ENCODE results near the gene PCBP3.

The PCBP3 gene

DNA sequence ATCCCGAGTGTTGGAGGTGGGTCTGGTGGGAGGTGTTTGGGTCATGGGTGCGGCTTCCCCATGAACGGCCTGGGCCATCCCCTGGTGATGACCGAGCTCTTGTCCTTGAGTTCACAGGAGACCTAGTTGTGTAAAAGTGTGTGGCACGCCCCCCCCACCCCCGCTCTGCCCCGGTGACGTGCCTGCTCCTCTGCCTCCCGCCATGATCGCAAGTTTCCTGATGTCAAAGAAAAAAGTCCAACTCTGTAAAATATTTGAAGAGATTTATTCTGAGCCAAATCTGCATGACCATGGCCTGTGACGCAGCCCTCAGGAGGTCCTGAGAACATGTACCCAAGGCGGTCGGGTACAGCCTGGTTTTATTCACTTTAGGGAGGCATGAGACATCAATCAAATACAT lies 212.9 kb downstream of the PCBP3 start:
- no peak for DNase-seq (ENCODE audit: low read depth in 4 of 4, low spot score in 1 of 4)

- no peak for DNase-seq (ENCODE audit: low read depth in 4 of 4, low spot score in 1 of 4)
These were observed 213.4 kb downstream of the PCBP3 start for GRCh38 chr21:45856906-45857305.

- no peak for DNase-seq (ENCODE audit: low read depth in 4 of 4, low spot score in 1 of 4)
These were observed 214.2 kb downstream of the PCBP3 start for GRCh38 chr21:45857761-45858160.

GRCh38 chr21:45858180-45858579 lies 214.7 kb downstream of the PCBP3 start:
- no peak for DNase-seq (ENCODE audit: low read depth in 4 of 4, low spot score in 1 of 4)

DNA sequence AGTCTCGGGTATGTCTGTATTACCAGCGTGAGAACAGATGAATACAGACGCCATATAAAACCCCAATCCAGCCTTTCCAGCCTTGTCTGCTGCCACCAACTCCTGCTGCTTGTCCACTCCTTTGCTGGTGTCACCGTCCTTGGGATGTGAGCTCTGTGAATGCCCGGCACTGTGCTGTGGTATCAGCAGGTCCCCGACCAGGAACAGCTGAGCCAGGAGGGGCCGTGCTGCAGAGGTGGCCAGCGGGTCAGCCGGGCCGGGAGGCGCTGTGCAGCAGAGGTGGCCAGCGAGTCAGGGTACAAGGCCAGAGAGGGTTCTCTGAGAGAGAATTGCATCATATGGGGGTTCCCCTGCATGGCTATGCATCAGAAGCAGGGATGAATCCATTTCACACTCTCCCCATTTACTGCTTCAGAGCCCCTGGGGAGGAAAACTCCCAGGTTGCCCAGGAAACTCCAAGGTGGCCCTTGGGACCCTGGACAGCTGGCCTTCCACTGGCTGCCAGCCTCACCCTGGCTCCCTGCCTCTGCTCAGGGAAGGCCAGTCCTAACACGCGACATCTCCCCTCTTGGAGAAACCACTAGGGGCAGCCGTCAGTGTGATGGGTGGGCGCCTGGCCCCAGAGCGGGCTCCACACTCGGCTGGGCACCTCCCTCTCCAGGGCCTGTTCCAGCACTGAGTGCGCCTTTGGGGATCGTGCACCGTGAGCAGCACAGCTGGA lies 215.7 kb downstream of the PCBP3 start:
- no peak for DNase-seq (ENCODE audit: low read depth in 4 of 4, low spot score in 1 of 4)

DNA sequence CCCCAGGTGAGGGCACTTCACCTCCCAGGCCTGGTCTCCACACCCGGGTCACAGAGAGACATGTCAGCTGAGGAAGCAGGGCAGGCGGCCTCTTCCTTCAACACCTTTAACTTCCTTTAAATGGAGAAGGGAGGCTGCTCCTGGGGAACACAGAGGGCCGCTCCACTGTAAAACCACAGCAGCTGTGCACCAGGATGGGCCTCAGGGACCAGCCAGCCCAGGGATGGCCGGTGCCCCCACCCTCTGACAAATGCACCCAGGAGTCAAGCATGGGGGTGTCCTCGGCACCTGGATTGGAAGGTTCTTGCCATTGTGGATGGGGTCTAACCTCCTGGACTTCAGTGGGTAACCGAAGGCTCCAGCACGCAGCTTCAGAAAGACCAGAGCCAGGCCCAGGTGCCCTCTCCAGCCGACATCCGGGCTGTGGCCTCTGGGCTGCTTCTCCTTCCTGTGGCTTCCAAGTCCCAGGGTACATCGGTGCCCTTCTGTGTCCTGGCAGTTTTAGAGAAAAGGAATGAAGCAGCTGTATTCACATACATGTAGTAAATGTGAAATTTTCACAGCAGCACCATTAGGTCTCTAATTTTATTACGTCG lies 216.3 kb downstream of the PCBP3 start:
- no peak for DNase-seq (ENCODE audit: low read depth in 4 of 4, low spot score in 1 of 4)

DNA sequence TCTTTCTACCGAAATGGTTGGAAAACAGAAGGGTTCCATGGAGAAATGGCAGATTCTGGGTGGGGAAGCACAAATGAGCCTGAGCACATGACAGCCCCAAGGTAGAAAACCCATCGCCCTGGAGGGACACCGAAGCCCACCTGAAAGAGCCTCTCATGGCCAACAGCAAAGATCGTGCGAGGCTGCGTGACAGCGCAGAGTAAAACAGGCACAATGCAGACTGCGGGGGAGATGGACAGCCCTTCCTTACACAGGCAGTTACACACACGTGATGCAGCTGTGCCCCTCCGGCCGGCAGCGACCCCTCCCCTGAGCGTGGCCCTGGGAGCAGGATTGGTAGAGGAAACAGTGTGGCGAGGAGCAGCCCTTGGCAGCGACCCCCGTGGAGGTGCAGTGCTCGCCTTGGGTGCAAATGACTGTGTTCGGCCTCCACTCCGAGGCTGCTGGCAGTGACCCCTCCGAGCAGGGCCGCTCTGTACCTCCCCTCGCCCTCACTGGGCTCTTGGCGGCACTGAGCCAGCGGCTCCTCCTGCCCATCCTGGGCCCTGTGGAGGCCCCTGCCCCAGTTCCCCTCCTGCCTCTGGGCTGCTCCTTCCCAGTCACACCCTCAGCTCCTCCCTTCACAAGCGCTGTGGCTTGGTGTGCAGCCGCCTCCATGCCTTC lies 217.1 kb downstream of the PCBP3 start:
- DNase-seq (ENCODE audit: low read depth in 4 of 4, low spot score in 1 of 4): no peak

DNA sequence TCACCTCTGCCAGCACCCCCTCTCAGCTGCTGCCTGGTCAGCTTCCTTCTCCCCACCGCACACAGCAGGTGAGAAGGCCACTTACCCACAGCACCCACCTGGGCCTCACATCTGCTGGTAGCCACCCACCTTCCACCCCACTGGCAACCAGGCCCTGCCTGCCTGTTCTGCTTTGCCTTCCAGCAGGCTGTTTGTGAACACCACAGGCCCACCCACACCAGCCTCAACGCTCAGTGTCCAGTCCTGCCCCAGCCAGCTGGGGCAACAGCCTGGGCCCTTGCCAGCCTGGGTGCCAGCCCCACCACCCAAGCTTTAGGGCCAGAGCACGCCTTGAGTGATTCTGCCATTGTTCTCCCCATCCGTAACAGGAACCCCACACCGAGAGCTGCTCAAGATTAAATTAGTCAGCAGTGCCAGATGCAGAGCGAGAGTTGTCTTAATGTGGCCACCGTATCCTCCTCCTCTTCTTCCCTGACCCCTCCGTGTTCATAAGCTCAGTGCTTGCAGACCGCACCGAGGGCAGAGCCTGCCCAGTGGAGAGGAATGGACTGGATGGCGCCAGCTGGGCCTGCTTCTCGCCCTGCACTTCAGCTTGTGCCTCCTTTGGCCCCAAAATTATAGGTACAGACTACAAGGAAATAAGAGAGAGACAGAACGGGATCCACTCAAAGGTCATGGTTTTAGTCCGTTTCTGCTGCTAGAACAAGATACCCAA lies 217.8 kb downstream of the PCBP3 start:
- no peak for DNase-seq (ENCODE audit: low read depth in 4 of 4, low spot score in 1 of 4)

DNA sequence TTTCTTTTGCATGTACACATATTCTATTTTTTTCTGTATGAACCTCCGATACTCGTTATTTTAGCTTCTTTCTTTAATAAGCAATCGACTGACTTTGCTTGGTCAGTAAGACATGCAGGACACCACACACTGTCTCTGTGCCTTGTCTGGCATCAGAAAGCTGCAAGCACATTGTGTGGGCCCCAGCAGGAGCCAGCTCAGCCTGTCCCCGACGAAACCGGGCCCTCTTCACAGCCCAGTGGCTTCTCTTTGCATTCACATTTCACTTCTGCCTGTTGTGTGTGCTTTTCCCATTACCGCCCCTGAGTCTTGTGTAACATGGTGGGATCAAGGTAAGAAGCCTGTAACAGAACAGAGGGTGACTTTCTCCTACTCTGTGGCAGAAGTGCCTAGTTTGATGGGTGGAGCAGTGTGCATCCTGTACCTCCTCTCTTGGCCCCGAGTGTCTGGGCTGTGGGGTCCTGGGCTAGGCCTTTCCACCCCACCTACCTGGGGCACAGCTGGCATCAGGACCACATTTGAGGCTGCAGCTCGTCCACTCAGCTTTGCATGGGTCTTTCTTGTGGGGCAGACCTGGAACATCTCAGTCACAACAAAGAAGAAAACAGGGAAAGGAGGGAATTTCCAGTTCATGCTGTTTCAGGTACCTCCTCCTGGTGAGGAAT lies 219.2 kb downstream of the PCBP3 start:
- DNase-seq (ENCODE audit: low read depth in 4 of 4, low spot score in 1 of 4): no peak

GRCh38 chr21:45863267-45863666 lies 219.7 kb downstream of the PCBP3 start:
- no peak for DNase-seq (ENCODE audit: low read depth in 4 of 4, low spot score in 1 of 4)

DNA sequence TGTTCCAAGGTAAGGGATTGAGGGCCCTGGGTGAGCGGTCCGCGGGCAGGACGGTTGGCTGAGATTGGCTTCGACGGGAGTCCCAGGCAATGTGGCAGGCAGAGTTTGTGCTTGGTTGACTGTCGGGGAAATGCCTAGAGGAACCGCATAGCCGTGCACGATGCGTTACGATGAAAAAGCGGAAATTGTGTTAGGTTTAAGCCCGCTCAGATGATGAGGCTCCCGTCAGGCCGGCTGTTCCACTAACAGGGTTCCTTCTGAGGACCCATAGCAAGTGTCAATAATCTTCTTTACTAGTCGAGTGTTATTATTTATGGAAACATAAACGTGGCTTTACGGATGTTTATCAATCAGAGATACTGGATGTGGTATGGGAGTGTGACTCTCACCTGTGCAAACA lies 220.2 kb downstream of the PCBP3 start:
- DNase-seq (ENCODE audit: low read depth in 4 of 4, low spot score in 1 of 4): no peak

DNA sequence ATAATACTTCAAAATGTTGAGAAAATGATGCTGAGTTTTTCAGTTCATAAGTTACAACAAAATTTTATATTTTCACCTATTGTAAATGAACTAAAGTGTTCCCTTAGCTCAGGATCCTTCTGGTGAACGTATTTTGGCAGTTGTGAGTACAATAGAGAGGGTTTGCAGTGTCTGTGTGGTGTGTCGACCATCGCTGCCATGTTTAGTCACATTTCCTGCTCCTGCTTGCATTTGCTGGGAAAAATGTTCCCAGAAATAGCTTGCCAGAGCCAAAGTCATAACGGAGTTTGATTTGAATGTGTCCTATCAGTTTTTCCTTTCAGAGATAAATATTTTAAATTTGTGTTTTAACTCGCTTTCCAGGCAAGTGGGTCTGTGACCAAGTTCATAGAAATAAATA lies 220.9 kb downstream of the PCBP3 start:
- no peak for DNase-seq (ENCODE audit: low read depth in 4 of 4, low spot score in 1 of 4)

- no peak for DNase-seq (ENCODE audit: low read depth in 4 of 4, low spot score in 1 of 4)
These were observed 221.7 kb downstream of the PCBP3 start for GRCh38 chr21:45865106-45865835.

GRCh38 chr21:45866551-45866950 lies 223.0 kb downstream of the PCBP3 start:
- DNase-seq (ENCODE audit: low read depth in 4 of 4, low spot score in 1 of 4): no peak

DNA sequence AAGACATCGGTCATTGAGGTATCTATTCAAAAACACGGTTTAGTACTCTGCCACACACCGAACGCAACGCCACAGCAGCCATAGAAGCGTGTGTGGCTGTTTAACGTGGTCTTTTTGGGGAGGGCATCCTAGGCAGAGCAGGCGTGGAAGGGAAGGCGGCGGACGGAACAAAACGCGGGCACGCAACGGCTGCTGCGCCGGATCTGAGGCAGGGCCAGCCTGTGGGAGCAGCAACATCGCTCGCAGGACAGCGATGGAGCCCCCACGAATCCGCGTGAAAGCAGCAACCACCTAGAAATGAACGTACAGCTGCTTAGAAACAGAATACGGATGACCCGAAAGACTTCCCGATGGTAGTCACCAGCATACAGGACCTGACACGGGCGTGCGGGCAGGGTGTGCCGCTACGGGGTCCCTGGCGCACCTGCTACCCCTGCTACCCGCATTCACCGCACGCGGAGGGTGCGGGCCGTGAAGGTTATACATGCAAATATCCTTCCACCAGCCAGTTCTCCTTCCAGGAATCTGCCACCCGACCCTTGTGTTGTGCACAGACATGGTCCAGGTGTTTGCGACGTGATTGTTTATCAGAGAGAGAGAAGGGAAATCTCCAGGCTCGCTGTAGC lies 223.6 kb downstream of the PCBP3 start:
- DNase-seq (ENCODE audit: low read depth in 4 of 4, low spot score in 1 of 4): no peak

DNA sequence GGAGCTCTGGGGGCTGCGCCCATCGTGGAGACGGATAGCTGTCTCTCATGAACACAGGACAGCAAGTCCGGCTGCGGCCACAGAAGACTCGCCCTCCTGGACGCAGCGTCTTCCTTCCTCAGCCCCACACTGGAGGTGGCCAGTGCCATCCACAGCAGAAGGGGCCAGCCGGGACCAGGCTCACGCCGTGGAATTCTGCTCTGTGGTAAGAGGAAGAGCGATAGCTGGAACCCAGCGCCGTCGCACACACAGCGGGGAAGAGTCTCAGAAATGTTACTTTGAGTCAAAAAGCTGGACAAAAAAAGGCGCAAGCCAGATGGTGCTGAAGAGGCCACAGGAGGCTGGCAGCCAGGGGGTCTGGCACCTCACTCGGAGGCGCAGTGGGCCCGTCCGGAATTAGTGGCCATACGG lies 224.2 kb downstream of the PCBP3 start:
- no peak for DNase-seq (ENCODE audit: low read depth in 4 of 4, low spot score in 1 of 4)

DNA sequence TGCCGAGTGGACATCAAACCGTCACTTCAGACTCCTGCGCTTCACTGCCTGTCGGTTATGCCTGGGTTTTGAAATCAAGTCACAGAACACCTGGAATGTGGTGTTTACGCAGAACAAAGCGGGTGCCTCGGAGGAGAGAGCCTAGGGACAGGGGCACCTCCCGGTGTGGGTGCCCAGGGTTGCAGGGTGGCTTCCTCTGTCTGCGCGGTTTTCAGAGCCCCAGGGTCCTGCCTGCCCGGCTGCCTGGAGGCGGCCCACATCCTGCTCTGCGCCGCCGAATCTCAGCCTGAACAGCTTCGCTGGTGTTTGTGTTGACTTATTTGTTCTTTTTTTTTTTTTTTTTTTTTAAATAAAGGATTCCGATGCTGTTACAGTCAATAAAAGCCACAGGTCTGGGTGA lies 224.6 kb downstream of the PCBP3 start:
- no peak for DNase-seq (ENCODE audit: low read depth in 4 of 4, low spot score in 1 of 4)

DNA sequence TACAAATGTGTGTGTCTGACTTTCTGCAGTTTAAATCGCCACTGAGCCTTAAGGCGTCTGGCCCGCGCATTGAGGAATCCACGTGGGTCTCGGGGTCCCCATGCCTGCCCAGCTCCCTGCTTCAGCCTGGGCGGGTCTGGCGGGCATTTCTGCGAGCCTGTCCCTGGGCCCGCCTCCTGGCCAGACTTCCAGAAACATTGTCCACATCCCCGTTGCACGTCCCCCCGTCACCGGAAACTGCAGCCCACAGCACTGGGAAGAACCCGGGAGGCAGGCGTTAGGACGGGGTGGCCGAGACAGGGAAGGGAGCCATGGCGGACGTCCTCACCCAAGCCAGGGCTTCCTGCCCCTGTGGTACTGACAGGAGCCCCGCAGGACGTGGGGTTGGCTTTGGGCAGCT lies 225.0 kb downstream of the PCBP3 start:
- no peak for DNase-seq (ENCODE audit: low read depth in 4 of 4, low spot score in 1 of 4)

GRCh38 chr21:45869121-45870007 lies 225.8 kb downstream of the PCBP3 start:
- DNase-seq (ENCODE audit: low read depth in 4 of 4, low spot score in 1 of 4): no peak
